ENCODE results near the gene ADAP1.
A peak's percentile ranks its signal among the peaks of the same experiment; 100 is the strongest.

ADAP1 gene

DNA sequence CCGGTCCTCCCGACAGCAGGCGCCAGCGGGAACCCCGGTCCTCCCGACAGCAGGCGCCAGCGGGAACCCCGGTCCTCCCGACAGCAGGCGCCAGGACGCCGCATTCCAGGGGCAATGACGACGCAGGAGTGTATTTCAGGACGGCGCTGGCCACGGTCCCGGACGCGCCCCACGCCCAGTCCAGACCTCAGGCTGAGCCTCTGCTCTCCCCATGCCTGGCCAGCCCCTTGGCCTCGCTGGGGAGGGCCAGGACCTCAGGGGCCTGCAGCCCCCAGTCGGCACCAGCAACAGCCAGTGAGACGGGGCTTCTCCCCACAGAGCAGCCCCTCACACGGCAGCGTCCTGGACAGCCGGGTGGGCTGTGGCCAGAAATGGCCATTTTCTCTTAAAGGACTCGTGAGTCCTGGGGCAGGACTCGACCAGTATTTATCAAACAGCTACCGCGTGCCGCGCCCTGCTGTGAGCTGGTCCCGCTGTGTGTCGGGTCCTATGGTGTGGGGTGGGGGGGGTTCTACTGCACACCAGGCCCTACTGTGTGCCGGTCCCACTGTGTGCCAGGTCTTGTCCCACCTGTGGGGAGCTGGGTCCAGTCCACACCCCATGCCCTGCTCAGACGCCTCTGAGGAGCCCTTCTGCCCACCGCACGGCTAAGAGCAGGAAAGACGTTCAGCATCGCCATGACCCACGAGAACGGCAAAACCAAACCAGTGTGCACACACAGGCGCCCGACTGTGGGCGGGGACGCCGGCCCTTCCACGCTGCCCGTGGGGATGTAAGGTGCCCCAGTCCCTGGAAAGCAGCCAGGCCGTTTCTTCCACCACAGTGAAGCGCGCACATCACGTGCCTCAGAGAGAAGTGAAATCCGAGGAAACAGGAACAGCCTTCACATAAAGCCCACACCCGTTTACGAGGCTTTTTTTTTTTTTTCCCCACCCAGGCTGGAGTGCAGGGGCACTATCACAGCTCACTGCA lies 44.8 kb downstream of the ADAP1 start:
- DNase-seq (ENCODE audit: low read depth): no peak

GRCh38 chr7:908591-909357 lies 45.7 kb downstream of the ADAP1 start:
- DNase-seq (ENCODE audit: low read depth): peak; percentile 55

DNA sequence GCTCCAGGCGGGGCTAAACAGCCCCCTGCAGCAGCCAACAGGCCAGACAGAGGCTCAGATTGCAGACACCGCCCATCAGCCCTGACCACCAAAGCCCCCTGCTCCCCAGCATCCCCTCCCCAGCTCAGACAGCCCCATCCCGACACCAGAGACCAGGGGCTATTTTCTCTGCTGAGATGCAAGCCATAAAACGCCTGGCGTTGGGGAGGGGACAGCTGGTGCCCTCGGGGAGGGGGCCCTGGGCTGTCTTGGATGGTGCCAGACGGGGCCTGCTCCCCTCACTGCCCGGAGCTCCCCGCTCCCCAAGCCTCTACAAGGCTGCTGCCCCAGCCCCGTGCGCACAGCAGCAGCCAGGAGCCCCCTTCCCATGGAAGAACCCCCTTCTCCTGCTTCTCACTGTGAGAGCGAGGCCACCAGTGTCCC lies 46.3 kb downstream of the ADAP1 start:
- no peak for DNase-seq (ENCODE audit: low read depth)

DNA sequence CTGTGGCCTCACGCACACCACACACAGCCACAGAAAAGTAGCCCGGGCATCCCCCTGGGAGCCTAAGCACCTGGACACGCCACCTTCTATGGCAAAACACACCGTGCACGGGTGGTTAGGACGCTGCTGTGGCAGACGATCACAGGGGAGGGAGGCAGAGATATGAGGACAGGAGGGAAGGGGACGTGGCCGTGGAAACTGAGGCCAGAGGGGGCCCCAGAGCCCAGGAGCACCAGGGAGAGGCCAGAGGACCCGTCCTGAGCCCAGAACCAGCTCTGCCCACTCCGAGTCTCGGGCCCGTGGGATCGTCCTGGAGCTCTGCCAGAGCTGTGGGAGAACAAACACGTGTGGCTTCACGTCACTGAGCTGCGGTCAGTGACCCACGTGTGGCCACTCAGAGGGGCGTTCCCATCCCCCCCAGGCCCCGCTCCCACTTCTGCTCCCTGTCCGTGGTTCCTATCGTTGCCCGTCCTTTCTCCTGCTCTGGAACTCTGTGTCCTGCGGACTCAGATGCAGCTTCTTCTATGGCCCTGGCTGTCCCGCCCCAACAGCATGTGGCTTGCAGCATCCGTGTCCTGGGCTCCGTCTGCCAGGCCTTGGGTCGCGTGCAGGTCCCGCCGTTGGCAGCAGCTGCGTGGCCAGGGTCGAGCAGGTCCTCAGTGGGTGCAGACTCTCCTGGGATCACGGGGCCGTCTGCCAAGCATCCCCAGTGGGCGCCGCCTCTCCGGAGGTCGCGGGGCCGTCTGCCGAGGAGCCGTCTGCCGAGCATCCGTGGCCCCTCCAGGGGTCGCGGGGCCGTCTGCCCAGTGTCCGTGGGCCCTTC lies 47.1 kb downstream of the ADAP1 start:
- no peak for DNase-seq (ENCODE audit: low read depth)

- no peak for DNase-seq (ENCODE audit: low read depth)
Measured at GRCh38 chr7:906776-907157, 47.7 kb downstream of the ADAP1 start.

DNA sequence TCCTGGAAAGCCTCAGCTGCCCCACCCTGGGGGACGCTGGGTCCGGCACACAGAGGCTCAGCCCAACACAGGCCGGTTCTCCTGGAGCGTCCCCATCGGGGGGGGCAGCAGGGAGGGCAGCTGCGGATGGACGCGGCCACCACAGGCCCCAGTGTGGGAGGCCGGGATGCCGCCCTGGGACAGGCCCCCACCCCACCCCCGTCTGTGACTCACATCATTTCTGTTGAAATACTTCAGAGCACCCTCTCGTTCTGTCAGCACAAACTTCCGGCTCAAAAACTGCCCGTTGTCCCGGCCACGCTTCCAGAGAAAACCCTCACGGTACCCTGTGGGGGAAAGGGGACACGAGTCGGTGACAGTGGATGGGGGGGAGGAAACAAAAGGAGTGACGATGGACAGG lies 49.6 kb downstream of the ADAP1 start:
- DNase-seq (ENCODE audit: low read depth): no peak

GRCh38 chr7:903921-904755 lies 50.3 kb downstream of the ADAP1 start:
- DNase-seq (ENCODE audit: low read depth): no peak

GRCh38 chr7:902996-903395 lies 51.5 kb downstream of the ADAP1 start:
- no peak for DNase-seq (ENCODE audit: low read depth)

DNA sequence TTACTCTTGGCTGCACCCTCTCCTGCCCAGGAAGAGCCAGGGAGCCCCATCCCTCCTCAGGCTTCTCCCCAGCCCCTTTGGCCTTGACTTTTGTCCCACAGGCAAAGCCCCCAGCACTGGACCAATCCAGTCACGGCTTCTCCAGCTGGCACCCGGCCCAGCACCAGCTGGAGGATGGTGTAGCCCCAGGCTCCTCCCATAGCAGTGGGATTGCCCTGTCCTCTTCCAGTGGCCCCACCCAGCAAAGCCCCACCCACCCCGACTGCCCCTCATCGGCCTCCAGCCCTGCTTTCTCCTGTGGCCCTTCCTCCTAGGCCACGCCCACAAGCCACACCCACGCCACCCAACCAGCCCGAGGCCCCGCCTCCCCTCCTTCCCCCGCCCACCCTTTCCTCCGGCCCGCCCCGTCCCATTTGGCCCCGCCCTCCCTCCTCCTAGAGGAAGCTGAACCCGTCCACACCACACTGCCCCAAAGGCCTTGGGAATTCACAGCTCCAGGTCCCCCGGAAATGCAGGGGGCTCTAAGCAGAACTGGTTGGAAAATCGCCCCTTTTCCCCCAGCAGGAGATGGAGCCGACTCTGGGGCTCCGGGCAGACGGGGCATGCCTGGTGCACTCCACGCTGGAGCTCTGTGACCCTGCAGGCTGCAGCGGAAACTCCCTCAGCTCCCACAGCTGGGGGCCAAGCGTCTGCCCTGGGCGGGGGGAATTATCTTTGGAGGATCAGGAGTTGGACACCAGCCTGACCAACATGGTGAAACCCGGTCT lies 52.9 kb downstream of the ADAP1 start:
- peak; percentile 52 for DNase-seq (ENCODE audit: low read depth)

DNA sequence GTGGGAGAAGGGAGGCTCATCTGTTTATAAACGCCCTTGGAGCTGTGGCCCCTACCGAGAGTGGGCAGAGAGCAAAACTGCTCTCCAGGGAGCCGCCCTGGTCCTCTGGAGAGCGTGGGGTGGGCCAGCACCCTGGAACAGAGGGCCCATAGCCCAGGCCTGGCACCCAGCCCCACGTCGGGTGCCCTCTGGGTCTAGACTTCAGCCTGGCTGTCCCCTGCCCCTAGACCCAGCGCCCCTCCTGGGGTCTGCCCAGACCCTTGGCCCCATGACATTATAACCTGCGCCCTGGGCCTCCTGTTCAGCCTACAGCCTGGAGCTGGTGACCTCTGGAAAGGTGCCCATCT lies 53.5 kb downstream of the ADAP1 start:
- no peak for DNase-seq (ENCODE audit: low read depth)

- DNase-seq (ENCODE audit: low read depth): no peak
Measured at GRCh38 chr7:900331-901040, 54.0 kb downstream of the ADAP1 start.

GRCh38 chr7:899806-900205 lies 54.7 kb downstream of the ADAP1 start:
- DNase-seq (ENCODE audit: low read depth): no peak

- DNase-seq (ENCODE audit: low read depth): no peak
Measured at GRCh38 chr7:898855-899681, 55.4 kb downstream of the ADAP1 start.

DNA sequence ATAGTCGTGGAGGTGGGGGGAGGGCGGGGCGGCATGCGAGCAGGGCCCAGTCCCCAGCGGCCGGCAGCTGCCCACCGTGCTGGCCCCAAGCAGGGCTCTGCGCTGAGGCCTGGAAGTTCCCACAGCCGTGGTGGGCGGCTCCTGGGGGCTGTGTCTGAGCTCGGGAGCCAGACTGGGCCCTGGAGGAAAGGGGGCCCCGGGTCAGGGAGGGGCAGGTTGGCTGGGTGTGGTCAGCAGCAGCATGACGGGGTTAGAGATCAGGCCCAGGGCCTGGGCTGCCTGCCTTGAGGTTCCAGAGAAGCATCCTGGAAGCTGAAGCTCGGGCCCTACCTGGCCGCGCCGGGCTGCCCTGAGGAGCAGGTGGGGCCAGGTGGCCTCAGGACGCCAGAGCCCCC lies 56.0 kb downstream of the ADAP1 start:
- no peak for DNase-seq (ENCODE audit: low read depth)

GRCh38 chr7:897771-898376 lies 56.6 kb downstream of the ADAP1 start:
- no peak for DNase-seq (ENCODE audit: low read depth)

DNA sequence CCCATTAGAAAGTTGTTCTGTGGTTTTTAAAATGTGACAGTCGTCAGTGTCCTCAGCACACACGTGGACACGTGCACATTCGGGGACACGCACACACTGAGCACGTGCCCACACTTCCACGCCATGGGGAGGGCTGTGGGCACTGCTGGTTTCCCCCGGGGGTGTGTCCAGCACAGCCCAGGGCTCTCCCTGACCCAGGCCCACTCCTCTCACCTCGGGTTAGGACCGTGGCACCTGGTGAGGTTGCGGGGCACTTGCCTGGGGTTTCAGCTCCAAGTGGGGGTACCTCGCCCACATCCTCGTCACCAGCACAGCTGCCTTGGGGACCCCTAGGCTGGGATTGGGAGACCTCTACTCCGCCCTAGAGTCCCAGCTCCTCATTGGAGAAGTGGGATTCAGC lies 57.4 kb downstream of the ADAP1 start:
- no peak for DNase-seq (ENCODE audit: low read depth)

- no peak for DNase-seq (ENCODE audit: low read depth)
Measured at GRCh38 chr7:896346-897075, 58.0 kb downstream of the ADAP1 start.

- no peak for DNase-seq (ENCODE audit: low read depth)
Measured at GRCh38 chr7:895451-896052, 58.9 kb downstream of the ADAP1 start.

Data from activated T-cell treated with anti-CD3 and anti-CD28 coated beads for 48 hours (primary cell).